Activated naive CD4-positive, alpha-beta T cell treated with anti-CD3 and anti-CD28 coated beads, Interleukin-2, amount 50 U/mL, for 72 hours (primary cell): Measurements from ENCODE around the gene NTRK2. TPM values are rescaled to one million over a fixed set of nuclear protein-coding genes. Genes with fewer than 3 reads are reported as not detected.
"Not testable (repeated sequence)": the region's sequence is repeated elsewhere in the genome, so short reads cannot be mapped to it uniquely, and the experiment has no call there.

Experiments used
- ATAC-seq, 2 donors: fragments of 150-1000 bp; cut with Tn5 transposase; 2 replicates each; pipeline ENCODE4 v1.10.0; 2021; ENCODE audit warnings: mild to moderate bottlenecking in 2 of 2, moderate library complexity in 2 of 2
- DNase-seq, 2 donors: peaks; one replicate each; pipeline ENCODE4 v3.0.0; 2021 to 2022; ENCODE audit warnings: low spot score in 2 of 2
- H3K27ac Mint-ChIP-seq, 2 donors: one replicate each; pipeline ENCODE4 v1.8.0; 2022; ENCODE audit warnings: mild to moderate bottlenecking in 2 of 2, mixed read lengths in 2 of 2
- H3K36me3 Mint-ChIP-seq, 2 donors: one replicate each; pipeline ENCODE4 v1.8.0; 2022; ENCODE audit warnings: mixed read lengths in 2 of 2
- H3K9me3 Mint-ChIP-seq, 2 donors: one replicate each; pipeline ENCODE4 v1.8.0; 2022; ENCODE audit warnings: mixed read lengths in 2 of 2
- total RNA-seq, 2 donors: library from RNA; stranded (reverse); gene quantifications; one replicate each; pipeline ENCODE4 v1.2.3, GENCODE V29; 2022

NTRK2 gene
- total RNA-seq, 2 donors from 2014 or later = 0.16 to 0.21 TPM

DNA sequence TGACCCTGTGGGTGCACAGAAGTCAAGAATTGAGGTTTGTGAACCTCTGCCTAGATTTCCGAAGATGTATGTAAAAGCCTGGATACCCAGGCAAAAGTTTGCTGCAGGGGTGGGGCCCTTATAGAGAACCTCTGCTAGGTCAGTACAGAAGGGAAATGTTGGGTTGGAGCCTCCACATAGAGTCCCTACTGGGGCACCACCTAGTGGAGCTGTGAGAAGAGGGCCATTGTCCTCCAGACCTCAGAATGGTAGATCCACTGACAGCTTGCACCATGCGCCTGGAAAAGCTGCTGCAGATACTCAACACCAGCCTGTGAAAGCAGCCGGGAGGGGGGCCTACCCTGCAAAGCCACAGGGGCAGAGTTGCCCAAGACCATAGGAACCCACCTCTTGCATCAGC lies 399.9 kb downstream of the NTRK2 start:
- not testable (repeated sequence) for H3K9me3 Mint-ChIP-seq, ATAC-seq, DNase-seq, H3K27ac Mint-ChIP-seq, H3K36me3 Mint-ChIP-seq
